Pulmonary artery endothelial cell (primary cell): ENCODE results near the gene FAM163B. TPM values are rescaled to one million over a fixed set of nuclear protein-coding genes. Genes with fewer than 3 reads are reported as not detected.

ENCODE experiments used
- DNase-seq: peaks from one replicate; pipeline ENCODE4 v3.0.0-alpha.2; 2011; ENCODE audit warnings: low read depth, low spot score
- total RNA-seq: library from RNA; depleted of rRNA; stranded (reverse); fragments of >200 nt; gene quantifications from 2 replicates; pipeline ENCODE4 v1.2.3, GENCODE V29; 2014

FAM163B gene
- total RNA-seq, 1 donor from 2014 or later: not detected

DNA sequence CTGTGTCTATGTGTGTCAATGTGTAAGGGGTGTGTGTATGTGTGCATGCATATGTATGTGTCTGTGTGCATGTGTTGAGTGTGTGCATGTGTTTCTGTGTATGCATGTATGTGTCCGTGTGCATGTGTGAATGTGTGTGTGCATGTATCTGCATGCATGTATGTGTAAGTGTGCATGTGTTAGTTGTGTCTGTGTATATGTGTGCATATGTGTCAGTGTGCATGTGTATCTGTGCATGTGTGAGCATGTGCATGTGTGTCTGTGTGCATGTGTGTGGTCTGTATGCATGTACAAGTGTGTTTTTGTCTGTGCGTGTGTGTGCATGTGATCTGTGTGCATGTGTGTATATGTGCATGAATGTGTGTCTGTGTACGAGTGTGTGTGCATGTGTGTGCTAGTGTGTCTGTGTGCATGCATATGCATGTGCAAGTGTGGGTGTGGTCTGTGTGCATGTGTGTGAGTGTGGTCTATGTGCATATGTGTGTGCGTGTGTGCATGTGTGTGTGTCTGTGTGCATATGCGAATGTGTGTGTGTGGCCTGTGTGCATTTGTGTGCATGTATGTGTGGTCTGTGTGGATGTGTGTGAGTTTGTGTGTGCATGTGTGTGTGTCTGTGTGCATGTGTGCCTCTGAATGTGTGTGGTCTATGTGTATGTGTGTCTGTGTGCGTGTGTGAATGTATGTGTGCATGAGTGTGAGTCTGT lies 9.6 kb downstream of the FAM163B start:
- DNase-seq: no peak

DNA sequence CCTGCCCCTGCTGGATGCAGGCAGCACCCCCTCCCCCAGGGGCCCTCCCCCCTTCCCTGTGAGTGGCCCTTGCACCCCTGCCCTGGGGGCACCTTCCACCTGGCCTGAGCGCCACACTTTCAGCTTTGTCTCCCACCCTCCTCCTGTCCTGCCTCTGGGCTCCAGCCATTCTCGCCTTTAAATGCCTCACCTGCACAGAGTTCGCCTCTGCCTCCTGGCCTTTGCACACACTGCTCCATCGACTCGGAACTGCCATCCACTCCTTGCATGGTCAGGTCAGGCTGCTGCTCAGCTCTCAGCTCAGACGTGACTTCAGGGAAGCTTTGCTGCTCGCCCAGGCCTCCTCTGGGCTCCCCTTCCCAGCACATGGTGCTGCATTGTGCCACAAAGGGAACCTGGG lies 10.2 kb downstream of the FAM163B start:
- DNase-seq: no peak

- DNase-seq: no peak
Observed at GRCh38 chr9:133597316-133597957, 11.8 kb downstream of the FAM163B start.

- no peak for DNase-seq
Observed at GRCh38 chr9:133595910-133596309, 13.3 kb downstream of the FAM163B start.

DNA sequence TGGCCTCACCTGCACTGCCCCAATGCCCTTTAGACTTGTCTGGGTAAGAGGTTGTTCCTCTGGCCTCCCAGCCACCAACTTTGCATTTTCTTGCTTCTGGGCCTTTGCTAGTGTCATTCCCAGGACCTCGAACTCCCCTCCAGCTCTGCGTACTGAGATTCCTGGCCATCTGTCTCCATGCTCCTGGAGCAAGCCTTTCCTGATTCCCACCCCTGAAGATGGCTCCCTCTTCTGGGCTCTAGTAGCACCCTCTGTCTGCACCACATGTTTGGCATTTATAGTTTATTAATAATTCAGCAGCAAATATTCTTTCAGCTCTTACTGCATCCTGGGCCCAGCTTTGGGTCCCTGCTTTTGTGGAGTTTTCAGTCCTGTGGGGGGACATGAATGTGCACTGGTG lies 14.9 kb downstream of the FAM163B start:
- DNase-seq: no peak

- DNase-seq: no peak
Observed at GRCh38 chr9:133593587-133594253, 15.5 kb downstream of the FAM163B start.

- DNase-seq: no peak
Observed at GRCh38 chr9:133592731-133593409, 16.3 kb downstream of the FAM163B start.

DNA sequence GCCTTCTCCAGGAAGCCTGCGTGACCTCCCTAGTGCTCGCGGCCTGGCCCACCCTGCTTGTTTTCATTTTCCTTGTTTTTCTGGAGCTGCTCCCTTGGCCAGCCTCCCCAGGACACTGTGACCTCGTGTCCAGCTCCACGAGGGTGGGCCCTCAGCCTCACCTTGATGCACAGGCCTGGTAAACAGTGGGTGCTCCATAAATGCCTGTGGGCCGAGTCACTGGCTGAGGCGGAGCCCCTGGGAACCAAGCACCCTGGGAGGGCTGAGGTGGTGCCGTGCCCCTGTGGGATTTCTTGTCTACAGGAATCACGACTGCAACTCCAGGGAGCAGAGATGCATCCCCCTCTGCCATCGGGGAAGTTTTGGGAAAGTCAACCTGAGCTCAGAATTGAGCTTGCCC lies 17.2 kb downstream of the FAM163B start:
- no peak for DNase-seq

- DNase-seq: no peak
Observed at GRCh38 chr9:133591116-133591910, 17.9 kb downstream of the FAM163B start.

- no peak for DNase-seq
Observed at GRCh38 chr9:133590231-133590855, 18.8 kb downstream of the FAM163B start.

DNA sequence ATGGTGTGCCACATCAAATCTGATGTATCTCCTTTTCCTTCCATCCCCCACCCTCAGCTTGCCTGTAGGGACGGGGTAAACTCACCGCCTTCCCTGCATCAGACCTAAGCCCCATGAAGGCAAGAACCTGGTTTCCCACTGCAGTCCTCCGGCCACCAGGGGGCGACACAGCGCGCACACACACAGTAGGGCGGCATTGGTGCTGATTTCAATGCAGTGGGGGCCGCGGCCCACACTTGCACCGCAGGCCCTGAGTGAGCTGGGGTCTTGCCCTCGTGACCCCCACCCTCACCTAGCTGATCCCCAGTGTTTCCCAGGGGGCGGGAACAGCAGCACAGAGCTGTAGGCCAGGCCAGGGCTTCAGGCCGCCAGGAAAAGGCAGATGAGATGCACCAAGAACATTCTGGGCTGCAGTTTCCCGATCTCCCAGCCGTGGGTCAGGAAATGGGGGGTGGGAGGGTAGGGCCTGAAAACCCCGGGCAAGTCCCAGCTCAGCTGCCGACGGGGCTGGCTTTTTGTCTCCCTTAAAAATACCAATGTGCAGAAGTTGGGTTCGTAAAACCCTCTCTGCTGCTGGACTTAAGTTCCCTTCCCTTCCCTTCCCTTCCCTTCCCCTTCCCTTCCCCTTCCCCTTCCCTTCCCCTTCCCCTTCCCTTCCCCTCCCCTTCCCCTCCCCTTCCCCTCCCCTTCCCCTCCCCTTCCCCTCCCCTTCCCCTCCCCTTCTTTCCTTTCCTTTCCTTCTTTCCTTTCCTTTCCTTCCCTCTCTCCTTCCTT lies 19.5 kb downstream of the FAM163B start:
- no peak for DNase-seq

DNA sequence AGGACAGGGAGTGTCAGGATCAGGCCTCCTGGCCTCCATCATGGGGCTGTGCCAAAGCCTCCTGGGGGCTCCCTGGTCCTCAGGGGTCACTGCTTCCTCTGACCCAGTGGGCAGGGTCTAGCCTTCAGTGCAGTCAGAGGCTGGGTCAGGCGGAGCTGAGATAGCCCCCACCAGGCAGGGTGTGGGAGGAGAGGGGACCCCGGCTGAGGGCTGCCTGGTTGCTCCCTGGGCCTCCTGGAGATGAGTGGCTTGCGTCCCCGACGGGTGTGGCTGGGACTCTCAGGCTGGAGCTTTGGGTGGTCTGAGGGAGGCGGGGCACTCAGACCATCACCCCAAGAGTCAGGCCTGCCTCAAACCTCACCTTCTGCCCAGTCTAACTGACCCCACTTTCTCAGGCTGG lies 21.7 kb downstream of the FAM163B start:
- DNase-seq: no peak

DNA sequence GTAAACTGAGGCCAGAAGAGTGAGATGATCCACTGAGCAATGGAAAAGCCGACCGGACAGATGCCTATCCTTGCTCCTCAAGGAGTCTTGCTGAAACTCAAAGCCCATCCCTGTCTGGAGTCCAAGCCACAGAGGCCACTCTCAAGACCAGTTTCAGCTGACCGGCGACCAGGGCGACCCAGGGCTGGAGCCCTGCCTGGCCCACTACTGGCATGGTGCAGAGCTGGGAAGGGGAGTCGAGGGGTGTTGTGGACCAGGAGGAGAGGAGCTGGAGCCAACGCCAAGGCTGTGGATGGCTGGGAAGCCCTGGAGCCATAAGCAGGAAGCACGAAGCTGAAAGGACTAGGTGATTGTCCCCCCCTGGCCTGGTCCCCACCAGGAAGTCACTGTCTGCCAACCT lies 22.1 kb downstream of the FAM163B start:
- no peak for DNase-seq

DNA sequence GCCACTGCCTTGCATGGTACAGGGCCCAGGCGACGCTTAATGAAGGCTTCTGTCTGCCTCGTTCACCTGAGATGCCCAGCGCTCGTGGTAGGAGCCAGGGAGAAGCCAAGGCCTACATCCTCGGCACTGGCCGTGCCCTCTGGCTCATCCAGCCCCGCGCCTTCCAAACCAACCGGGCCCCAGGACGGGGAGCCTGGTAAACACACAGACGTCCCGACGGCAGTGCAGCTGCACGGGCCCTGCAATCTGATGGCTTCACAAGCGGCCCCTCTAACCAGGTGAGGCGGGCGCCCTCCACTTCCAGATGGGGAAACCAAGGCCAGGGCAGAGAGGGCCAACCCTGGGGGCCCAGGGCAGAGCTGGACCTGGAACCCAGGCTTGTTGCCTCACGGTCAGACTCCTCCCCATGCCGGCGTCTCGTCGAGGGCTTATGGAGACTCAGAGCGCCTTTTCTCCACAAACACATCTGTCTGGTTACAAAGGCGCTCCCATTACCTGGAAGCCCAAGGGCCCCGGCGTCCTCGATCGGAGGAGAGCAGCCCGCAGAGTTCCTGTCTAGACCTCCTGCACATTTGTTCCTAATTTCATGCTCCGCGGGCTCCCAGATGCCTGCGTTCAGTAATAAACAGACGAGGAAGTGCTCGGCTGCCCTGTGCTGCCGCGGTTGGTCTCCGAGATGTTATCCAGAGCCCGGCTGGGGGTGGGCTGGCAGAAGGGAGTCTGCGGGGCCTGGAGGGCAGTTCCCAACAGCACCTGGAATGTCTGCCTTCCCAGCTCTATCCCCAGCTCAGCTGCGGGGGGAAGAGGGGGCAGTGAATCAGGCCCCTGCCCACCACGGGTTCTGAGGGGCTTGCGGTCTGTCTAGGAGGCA lies 23.5 kb downstream of the FAM163B start:
- no peak for DNase-seq

- DNase-seq: no peak
Observed at GRCh38 chr9:133584559-133585476, 24.4 kb downstream of the FAM163B start.

DNA sequence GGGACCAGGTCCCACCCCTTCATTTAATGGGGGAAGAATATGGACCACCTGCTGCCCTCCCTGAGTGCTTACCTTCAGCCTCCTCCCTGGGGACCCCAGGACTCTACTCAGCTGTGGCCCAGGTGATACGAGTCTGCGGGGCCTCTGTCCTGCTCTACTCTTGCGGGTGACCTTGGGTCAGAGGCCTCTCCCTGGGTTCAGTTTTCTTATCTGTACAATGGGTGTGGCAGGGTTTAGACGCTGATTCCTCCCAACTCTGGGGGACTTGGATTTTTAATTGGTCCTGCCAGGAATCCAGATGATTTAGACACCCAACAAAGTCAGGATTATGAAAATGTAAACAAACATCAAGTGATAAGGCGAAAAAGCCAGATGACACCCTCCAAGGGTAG lies 25.0 kb downstream of the FAM163B start:
- DNase-seq: no peak

- no peak for DNase-seq
Observed at GRCh38 chr9:133583586-133583985, 25.6 kb downstream of the FAM163B start.

- no peak for DNase-seq
Observed at GRCh38 chr9:133583111-133583510, 26.1 kb downstream of the FAM163B start.
